ENCODE data around the gene EIF4G3. TPM values are rescaled to one million over a fixed set of nuclear protein-coding genes. Genes with fewer than 3 reads are reported as not detected.

Gene EIF4G3
- total and polyA plus RNA-seq, 2 donors (not counting 3 experiments of a cell fraction or from before 2014, with no cell fraction given) = 40.7 to 78.5 TPM

DNA sequence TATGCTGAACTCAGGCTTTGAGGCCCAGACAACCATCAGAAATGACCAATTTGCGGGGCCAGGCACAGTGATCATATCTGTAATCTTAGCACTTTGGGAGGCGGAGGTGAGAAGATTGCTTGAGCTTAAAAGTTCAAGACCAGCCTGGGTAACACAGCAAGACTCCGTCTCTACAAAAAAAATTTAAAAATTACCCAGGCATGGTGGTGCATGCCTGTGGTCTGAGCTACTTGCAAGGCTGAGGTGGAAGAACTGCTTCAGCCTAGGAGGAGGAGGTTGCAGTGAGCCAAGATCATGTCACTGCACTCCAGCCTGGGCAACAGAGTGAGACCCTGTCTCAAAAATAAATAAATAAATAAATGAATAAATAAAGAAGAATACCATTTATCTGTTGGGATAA lies 156.5 kb downstream of the EIF4G3 start:
- intact Hi-C loops (cut with micrococcal nuclease) = loop anchor here (5.0 kb wide), 1 partner anchor 72 kb away; no protein-coding TSS in a partner anchor
- POLR2A ChIA-PET = no interaction called here

DNA sequence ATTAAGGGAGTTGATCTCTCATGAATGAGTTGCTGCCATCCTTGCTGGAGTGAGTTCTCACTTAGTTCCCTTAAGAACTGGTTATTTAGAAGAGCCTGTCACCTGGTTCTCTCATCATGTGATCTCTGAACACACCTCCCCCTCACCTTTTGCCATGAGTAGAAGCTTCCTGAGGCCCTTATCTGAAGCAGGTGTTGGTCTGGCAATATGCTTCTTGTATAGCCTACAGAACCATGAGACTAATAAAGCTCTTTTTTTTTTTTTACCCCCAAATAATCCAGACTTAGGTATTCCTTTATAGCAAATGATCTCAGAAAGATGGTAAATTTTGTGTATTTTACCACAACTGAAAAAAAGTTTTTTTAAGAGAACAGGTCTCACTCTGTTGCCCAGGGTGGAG lies 158.0 kb downstream of the EIF4G3 start:
- H3K27me3 ChIP-seq (ENCODE audit: control insufficient read depth in 2 of 2, insufficient read depth in 2 of 2, low read length in 2 of 2) = no peaks in the 10 kb centered on the region
- ChIA-PET CTCF (interaction anchor here (0.9 to 1.3 kb wide), 4 partner anchors 13 to 176 kb away, joined by 3 to 4 read pairs (median 4); no protein-coding TSS in a partner anchor), POLR2A (no interaction called here)
- intact Hi-C loops (cut with micrococcal nuclease) = no loop called here
- H3K4me3 ChIP-seq (replicated peaks in 1 of 3; ENCODE audit: insufficient read depth in 1 of 3, low read depth in 1 of 3, low read length in 3 of 3) = no peak overlapping the region
- DNase-seq (ENCODE audit: low read depth, low spot score) = no peak
- H3K4me1 ChIP-seq (ENCODE audit: control insufficient read depth, extremely low read depth, insufficient read depth, low read length) = peaks cover 15% of the 10 kb centered on the region
- H3K4me2 ChIP-seq (ENCODE audit: insufficient read depth, low read length) = no peak overlapping the region
- H3K9me1 ChIP-seq (replicated peaks; ENCODE audit: control insufficient read depth, extremely low read depth, insufficient read depth, low read length) = no peaks in the 10 kb centered on the region
- no peak overlapping the region for H3K27ac ChIP-seq (ENCODE audit: insufficient read depth, low read depth, low read length)
- BruUV-seq (replicated peaks) = no TSS peak
- H4K20me1 ChIP-seq (replicated peaks; ENCODE audit: control insufficient read depth, extremely low read depth, insufficient read depth, low read length) = no peaks in the 10 kb centered on the region
- H3K9me3 ChIP-seq (replicated peaks; ENCODE audit: control insufficient read depth, insufficient read depth, low read length) = no peaks in the 10 kb centered on the region
- no peaks in the 10 kb centered on the region for H3K36me3 ChIP-seq (ENCODE audit: control insufficient read depth in 2 of 2, extremely low read depth in 1 of 2, insufficient read depth in 2 of 2, low read length in 2 of 2)
- H3K79me2 ChIP-seq (ENCODE audit: control insufficient read depth, insufficient read depth, low read length) = peaks cover 51% of the 10 kb centered on the region
- TF ChIP-seq, protein P1, sequence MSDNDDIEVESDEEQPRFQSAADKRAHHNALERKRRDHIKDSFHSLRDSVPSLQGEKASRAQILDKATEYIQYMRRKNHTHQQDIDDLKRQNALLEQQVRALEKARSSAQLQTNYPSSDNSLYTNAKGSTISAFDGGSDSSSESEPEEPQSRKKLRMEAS (IDR thresholded peaks at IDR 0.05; ENCODE audit: insufficient read depth, insufficient read length) = no peak
- TF ChIP-seq FOS (IDR thresholded peaks at IDR 0.05; ENCODE audit: borderline replicate concordance, insufficient read depth, low read length) (no peak), JUN (IDR thresholded peaks at IDR 0.05; ENCODE audit: borderline replicate concordance, insufficient read depth, insufficient read length, low read depth) (no peak), POLR2A (IDR thresholded peaks at IDR 0.05; ENCODE audit: low read depth, low read length) (no peak), EZH2 (IDR thresholded peaks at IDR 0.05; ENCODE audit: borderline replicate concordance, low read depth, low read length, severe bottlenecking) (no peak), POLR2AphosphoS5 (IDR thresholded peaks at IDR 0.05; ENCODE audit: insufficient read depth, low read depth, low read length) (no peak), MYC (IDR thresholded peaks at IDR 0.05; ENCODE audit: low read depth, low read length) (no peak), GATA2 (IDR thresholded peaks at IDR 0.05; ENCODE audit: insufficient read depth, insufficient read length, low read depth, low read length) (no peak)
- TF ChIP-seq, protein P2, sequence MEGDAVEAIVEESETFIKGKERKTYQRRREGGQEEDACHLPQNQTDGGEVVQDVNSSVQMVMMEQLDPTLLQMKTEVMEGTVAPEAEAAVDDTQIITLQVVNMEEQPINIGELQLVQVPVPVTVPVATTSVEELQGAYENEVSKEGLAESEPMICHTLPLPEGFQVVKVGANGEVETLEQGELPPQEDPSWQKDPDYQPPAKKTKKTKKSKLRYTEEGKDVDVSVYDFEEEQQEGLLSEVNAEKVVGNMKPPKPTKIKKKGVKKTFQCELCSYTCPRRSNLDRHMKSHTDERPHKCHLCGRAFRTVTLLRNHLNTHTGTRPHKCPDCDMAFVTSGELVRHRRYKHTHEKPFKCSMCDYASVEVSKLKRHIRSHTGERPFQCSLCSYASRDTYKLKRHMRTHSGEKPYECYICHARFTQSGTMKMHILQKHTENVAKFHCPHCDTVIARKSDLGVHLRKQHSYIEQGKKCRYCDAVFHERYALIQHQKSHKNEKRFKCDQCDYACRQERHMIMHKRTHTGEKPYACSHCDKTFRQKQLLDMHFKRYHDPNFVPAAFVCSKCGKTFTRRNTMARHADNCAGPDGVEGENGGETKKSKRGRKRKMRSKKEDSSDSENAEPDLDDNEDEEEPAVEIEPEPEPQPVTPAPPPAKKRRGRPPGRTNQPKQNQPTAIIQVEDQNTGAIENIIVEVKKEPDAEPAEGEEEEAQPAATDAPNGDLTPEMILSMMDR (IDR thresholded peaks at IDR 0.05; ENCODE audit: extremely low read depth in 1 of 2, insufficient read depth in 1 of 2, low read depth in 1 of 2, low read length in 2 of 2) = no peak
- no peak overlapping the region for H2AFZ ChIP-seq (ENCODE audit: low read depth, low read length)
- dilution Hi-C loops (cut with MboI; ENCODE audit: extremely low pct_ligation_motif_present, low sequenced_read_pairs) = no loop called here
- no peak for FAIRE-seq
- H3K9ac ChIP-seq (replicated peaks; ENCODE audit: extremely low read depth, insufficient read depth, low read length) = no peak overlapping the region

More for the DNA sequence above, 156.5 kb downstream of the EIF4G3 start:
- CTCF ChIA-PET = no interaction called here
- Histone ChIP-seq H2AFZ (ENCODE audit: low read depth, low read length) (no peak overlapping the region), H3K36me3 (ENCODE audit: control insufficient read depth in 2 of 2, extremely low read depth in 1 of 2, insufficient read depth in 2 of 2, low read length in 2 of 2) (no peaks in the 10 kb centered on the region), H3K9me3 (replicated peaks; ENCODE audit: control insufficient read depth, insufficient read depth, low read length) (no peaks in the 10 kb centered on the region), H3K79me2 (ENCODE audit: control insufficient read depth, insufficient read depth, low read length) (peaks cover 47% of the 10 kb centered on the region), H3K4me1 (ENCODE audit: control insufficient read depth, extremely low read depth, insufficient read depth, low read length) (peaks cover 15% of the 10 kb centered on the region), H4K20me1 (replicated peaks; ENCODE audit: control insufficient read depth, extremely low read depth, insufficient read depth, low read length) (no peaks in the 10 kb centered on the region), H3K4me2 (ENCODE audit: insufficient read depth, low read length) (no peak overlapping the region), H3K4me3 (replicated peaks in 1 of 3; ENCODE audit: insufficient read depth in 1 of 3, low read depth in 1 of 3, low read length in 3 of 3) (no peak overlapping the region), H3K27me3 (ENCODE audit: control insufficient read depth in 2 of 2, insufficient read depth in 2 of 2, low read length in 2 of 2) (no peaks in the 10 kb centered on the region), H3K27ac (ENCODE audit: insufficient read depth, low read depth, low read length) (no peak overlapping the region), H3K9me1 (replicated peaks; ENCODE audit: control insufficient read depth, extremely low read depth, insufficient read depth, low read length) (no peaks in the 10 kb centered on the region), H3K9ac (replicated peaks; ENCODE audit: extremely low read depth, insufficient read depth, low read length) (no peak overlapping the region)
- dilution Hi-C loops (cut with MboI; ENCODE audit: extremely low pct_ligation_motif_present, low sequenced_read_pairs) = no loop called here
- no TSS peak for BruUV-seq (replicated peaks)
- no peak for TF ChIP-seq FOS (IDR thresholded peaks at IDR 0.05; ENCODE audit: borderline replicate concordance, insufficient read depth, low read length)
- TF ChIP-seq, protein P2 (IDR thresholded peaks at IDR 0.05; ENCODE audit: extremely low read depth in 1 of 2, insufficient read depth in 1 of 2, low read depth in 1 of 2, low read length in 2 of 2) = no peak
- TF ChIP-seq, protein P1 (IDR thresholded peaks at IDR 0.05; ENCODE audit: insufficient read depth, insufficient read length) = no peak
- no peak for TF ChIP-seq GATA2 (IDR thresholded peaks at IDR 0.05; ENCODE audit: insufficient read depth, insufficient read length, low read depth, low read length)
- DNase-seq (ENCODE audit: low read depth, low spot score) (no peak), FAIRE-seq (no peak)

Measured in endothelial cell of umbilical vein (primary cell).